Vagina (tissue), 2 donors: Measurements from ENCODE around the gene IGLON5.

ENCODE experiments used
- POLR2A ChIP-seq, 2 donors: fragments of 450-650 bp; IDR thresholded peaks; one replicate each; pipeline ENCODE4 v1.6.1; 2017; ENCODE audit warnings: antibody characterized with exemption in 2 of 2, mild to moderate bottlenecking in 2 of 2, moderate library complexity in 2 of 2
- TF ChIP-seq, protein P1 (sequence below), 3 experiments: fragments of 450-650 bp in 2 of 3; fragments of 200-600 bp in 1 of 3; sonication (generic) in 1 of 3; IDR thresholded peaks; one replicate each; pipeline ENCODE4 v1.5.1; 2017 to 2019; ENCODE audit warnings: antibody characterized with exemption in 3 of 3, mild to moderate bottlenecking in 2 of 3, moderate library complexity in 2 of 3

DNA sequence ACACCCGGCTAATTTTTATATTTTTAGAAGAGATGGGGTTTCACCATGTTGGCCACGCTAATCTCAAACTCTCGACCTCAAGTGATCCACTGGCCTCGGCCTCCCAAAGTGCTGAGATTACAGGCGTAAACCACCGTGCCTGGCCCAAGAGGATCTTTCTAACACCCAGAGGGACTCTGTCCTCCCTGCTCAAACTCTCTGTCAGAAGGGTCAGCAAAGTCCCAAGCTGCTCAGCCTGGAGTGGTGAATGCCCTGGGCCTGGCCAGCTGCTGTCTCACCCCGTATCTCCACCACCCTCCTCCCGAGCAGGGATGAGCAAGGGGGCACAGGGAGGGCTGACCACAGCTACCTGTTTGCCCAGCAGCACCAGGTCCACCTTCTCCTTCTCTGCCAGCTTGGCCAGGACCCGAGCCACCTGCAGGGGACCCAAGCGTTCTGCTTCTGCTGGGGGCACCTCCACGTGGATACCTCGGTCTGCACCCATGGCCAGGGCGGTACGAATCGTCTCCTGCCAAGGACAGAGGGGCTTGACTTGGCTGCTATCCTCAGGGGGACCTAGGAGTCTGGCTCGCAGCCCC is 41.4 kb downstream of the IGLON5 start:
- TF ChIP-seq, protein P1, sequence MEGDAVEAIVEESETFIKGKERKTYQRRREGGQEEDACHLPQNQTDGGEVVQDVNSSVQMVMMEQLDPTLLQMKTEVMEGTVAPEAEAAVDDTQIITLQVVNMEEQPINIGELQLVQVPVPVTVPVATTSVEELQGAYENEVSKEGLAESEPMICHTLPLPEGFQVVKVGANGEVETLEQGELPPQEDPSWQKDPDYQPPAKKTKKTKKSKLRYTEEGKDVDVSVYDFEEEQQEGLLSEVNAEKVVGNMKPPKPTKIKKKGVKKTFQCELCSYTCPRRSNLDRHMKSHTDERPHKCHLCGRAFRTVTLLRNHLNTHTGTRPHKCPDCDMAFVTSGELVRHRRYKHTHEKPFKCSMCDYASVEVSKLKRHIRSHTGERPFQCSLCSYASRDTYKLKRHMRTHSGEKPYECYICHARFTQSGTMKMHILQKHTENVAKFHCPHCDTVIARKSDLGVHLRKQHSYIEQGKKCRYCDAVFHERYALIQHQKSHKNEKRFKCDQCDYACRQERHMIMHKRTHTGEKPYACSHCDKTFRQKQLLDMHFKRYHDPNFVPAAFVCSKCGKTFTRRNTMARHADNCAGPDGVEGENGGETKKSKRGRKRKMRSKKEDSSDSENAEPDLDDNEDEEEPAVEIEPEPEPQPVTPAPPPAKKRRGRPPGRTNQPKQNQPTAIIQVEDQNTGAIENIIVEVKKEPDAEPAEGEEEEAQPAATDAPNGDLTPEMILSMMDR (IDR thresholded peaks at IDR 0.05), result no peak
- no peak for TF ChIP-seq POLR2A (IDR thresholded peaks at IDR 0.05)
